CD4-positive, alpha-beta T cell (primary cell): ENCODE measurements around the gene DICER1. TPM values are rescaled to one million over a fixed set of nuclear protein-coding genes. Genes with fewer than 3 reads are reported as not detected.

ENCODE experiments used
- ATAC-seq: fragments of 200-7000 bp; cut with Tn5 transposase; one replicate; pipeline ENCODE4 v1.10.0; 2022; ENCODE audit warnings: mild to moderate bottlenecking; ENCODE audit not compliant: poor library complexity
- CTCF ChIA-PET: fragments of 350-600 bp; sonication (Branson Sonifier 250); formaldehyde crosslinking; loops from one replicate; lab custom pipeline; 2021; ENCODE audit warnings: antibody characterized with exemption, inconsistent platforms; lab: Charles Lee
- POLR2A ChIA-PET: fragments of 350-600 bp; sonication (Branson Sonifier 250); formaldehyde crosslinking; loops from one replicate; lab custom pipeline; 2021; ENCODE audit warnings: antibody characterized with exemption, inconsistent platforms; lab: Charles Lee
- DNase-seq, 14 experiments: peaks; one replicate each; pipeline ENCODE4 v3.0.0-alpha.2; 2013 to 2020; ENCODE audit warnings: mixed read lengths in 2 of 14
- H3K27ac ChIP-seq, 2 donors: one replicate each; pipeline versions ENCODE4 v1.5.1 to v1.7.0; 2013; ENCODE audit warnings: low read length in 2 of 2, low read depth in 1 of 2, mild to moderate bottlenecking in 1 of 2
- H3K27me3 ChIP-seq, 2 experiments: 1 replicate in 1 of 2; 2 replicates in 1 of 2; pipeline versions ENCODE4 v1.6.1 to v1.7.0; 2013; ENCODE audit warnings: low read length in 2 of 2, control low read depth in 1 of 2, mild to moderate bottlenecking in 1 of 2, moderate library complexity in 1 of 2; ENCODE audit not compliant: insufficient read depth in 2 of 2, control insufficient read depth in 1 of 2
- H3K36me3 ChIP-seq: one replicate; pipeline ENCODE4 v1.6.1; 2013; ENCODE audit warnings: low read length, control low read depth; ENCODE audit not compliant: insufficient read depth
- H3K4me1 ChIP-seq: one replicate; pipeline ENCODE4 v1.6.1; 2013; ENCODE audit warnings: low read length, control low read depth; ENCODE audit not compliant: insufficient read depth
- H3K4me3 ChIP-seq: one replicate; pipeline ENCODE4 v1.5.1; 2013; ENCODE audit warnings: mild to moderate bottlenecking, low read length, moderate library complexity
- H3K9me3 ChIP-seq, 2 experiments: 1 replicate in 1 of 2; 2 replicates in 1 of 2; pipeline versions ENCODE4 v1.6.1 to v1.7.0; 2013; ENCODE audit warnings: low read length in 2 of 2, mild to moderate bottlenecking in 2 of 2, control low read depth in 1 of 2, moderate library complexity in 1 of 2; ENCODE audit not compliant: control insufficient read depth in 1 of 2, insufficient read depth in 1 of 2
- H3K27ac Mint-ChIP-seq: one replicate; pipeline ENCODE4 v1.8.0; 2020; ENCODE audit warnings: mixed read lengths
- H3K27me3 Mint-ChIP-seq: one replicate; pipeline ENCODE4 v1.8.0; 2021; ENCODE audit warnings: mixed read lengths
- H3K36me3 Mint-ChIP-seq: one replicate; pipeline ENCODE4 v1.8.0; 2021; ENCODE audit warnings: low read depth, mixed read lengths
- H3K4me1 Mint-ChIP-seq: one replicate; pipeline ENCODE4 v1.8.0; 2021; ENCODE audit warnings: low read depth, mixed read lengths
- H3K4me3 Mint-ChIP-seq: one replicate; pipeline ENCODE4 v1.8.0; 2020; ENCODE audit warnings: mild to moderate bottlenecking, mixed read lengths
- H3K9me3 Mint-ChIP-seq: one replicate; pipeline ENCODE4 v1.8.0; 2020; ENCODE audit warnings: mixed read lengths
- intact Hi-C, 2 experiments: fragments of 100-400 bp; cut with DNase I in 1 of 2; cut with micrococcal nuclease in 1 of 2; formaldehyde crosslinking; loops; one replicate each; pipeline versions ENCODE4 v1.15.1 to v1.9.0; 2023 to 2025; cut with DNase I, micrococcal nuclease
- total RNA-seq, 174 experiments: library from RNA in 2 of 174; stranded (reverse) in 2 of 174; gene quantifications; one replicate each; pipeline ENCODE4 v1.2.3 and lab custom pipeline; 2021 to 2026
- TF ChIP-seq, protein P1 (sequence below): fragments of 200-600 bp; IDR thresholded peaks from one replicate; pipeline ENCODE4 v1.8.0; 2022; ENCODE audit warnings: antibody characterized with exemption, mild to moderate bottlenecking

DICER1 gene
- total RNA-seq, 2 experiments from 2014 or later = 53.7 to 66.0 TPM

- no peaks in the 10 kb centered on the region for H3K27me3 Mint-ChIP-seq
- H3K4me3 Mint-ChIP-seq = no peak overlapping the region
- intact Hi-C loops = loop anchor here (2.0 to 10.0 kb wide), 2 partner anchors 81 to 507 kb away; no protein-coding TSS in a partner anchor
- ATAC-seq (peak; percentile 59), DNase-seq (peak in 3 of 14 experiments; percentile 32 to 47 (median 43))
- no peaks in the 10 kb centered on the region for H3K4me1 Mint-ChIP-seq
- Histone ChIP-seq H3K36me3 (no peaks in the 10 kb centered on the region), H3K9me3 (no peaks in the 10 kb centered on the region), H3K27ac (no peak overlapping the region), H3K4me1 (peaks cover 3% of the 10 kb centered on the region), H3K4me3 (no peak overlapping the region), H3K27me3 (no peaks in the 10 kb centered on the region)
- TF ChIP-seq, protein P1, sequence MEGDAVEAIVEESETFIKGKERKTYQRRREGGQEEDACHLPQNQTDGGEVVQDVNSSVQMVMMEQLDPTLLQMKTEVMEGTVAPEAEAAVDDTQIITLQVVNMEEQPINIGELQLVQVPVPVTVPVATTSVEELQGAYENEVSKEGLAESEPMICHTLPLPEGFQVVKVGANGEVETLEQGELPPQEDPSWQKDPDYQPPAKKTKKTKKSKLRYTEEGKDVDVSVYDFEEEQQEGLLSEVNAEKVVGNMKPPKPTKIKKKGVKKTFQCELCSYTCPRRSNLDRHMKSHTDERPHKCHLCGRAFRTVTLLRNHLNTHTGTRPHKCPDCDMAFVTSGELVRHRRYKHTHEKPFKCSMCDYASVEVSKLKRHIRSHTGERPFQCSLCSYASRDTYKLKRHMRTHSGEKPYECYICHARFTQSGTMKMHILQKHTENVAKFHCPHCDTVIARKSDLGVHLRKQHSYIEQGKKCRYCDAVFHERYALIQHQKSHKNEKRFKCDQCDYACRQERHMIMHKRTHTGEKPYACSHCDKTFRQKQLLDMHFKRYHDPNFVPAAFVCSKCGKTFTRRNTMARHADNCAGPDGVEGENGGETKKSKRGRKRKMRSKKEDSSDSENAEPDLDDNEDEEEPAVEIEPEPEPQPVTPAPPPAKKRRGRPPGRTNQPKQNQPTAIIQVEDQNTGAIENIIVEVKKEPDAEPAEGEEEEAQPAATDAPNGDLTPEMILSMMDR = peak; percentile 57
- CTCF ChIA-PET = interaction anchor here (0.7 kb wide), 1 partner anchor 84 kb away, joined by 3 read pairs; no protein-coding TSS in a partner anchor
- H3K36me3 Mint-ChIP-seq = no peaks in the 10 kb centered on the region
- no peak overlapping the region for H3K27ac Mint-ChIP-seq
- H3K9me3 Mint-ChIP-seq = no peaks in the 10 kb centered on the region
- POLR2A ChIA-PET = no interaction called here
Observed at GRCh38 chr14:95196268-95196667, 38.9 kb upstream of the DICER1 start.

- H3K27me3 Mint-ChIP-seq = no peaks in the 10 kb centered on the region
- H3K36me3 Mint-ChIP-seq = no peaks in the 10 kb centered on the region
- Histone ChIP-seq H3K27me3 (no peaks in the 10 kb centered on the region), H3K9me3 (no peaks in the 10 kb centered on the region), H3K4me1 (peaks cover 3% of the 10 kb centered on the region), H3K27ac (no peak overlapping the region), H3K36me3 (no peaks in the 10 kb centered on the region), H3K4me3 (no peak overlapping the region)
- no peaks in the 10 kb centered on the region for H3K9me3 Mint-ChIP-seq
- ChIA-PET POLR2A (no interaction called here), CTCF (no interaction called here)
- DNase-seq (no peak), ATAC-seq (no peak)
- H3K4me3 Mint-ChIP-seq = no peak overlapping the region
- TF ChIP-seq, protein P1 = no peak
- intact Hi-C loops = loop anchor here in 1 of 2 experiments (10.0 kb wide), 1 partner anchor 80 kb away; no protein-coding TSS in a partner anchor
- H3K27ac Mint-ChIP-seq = no peak overlapping the region
- H3K4me1 Mint-ChIP-seq = no peaks in the 10 kb centered on the region
Observed at GRCh38 chr14:95195031-95195430, 37.7 kb upstream of the DICER1 start.

DNA sequence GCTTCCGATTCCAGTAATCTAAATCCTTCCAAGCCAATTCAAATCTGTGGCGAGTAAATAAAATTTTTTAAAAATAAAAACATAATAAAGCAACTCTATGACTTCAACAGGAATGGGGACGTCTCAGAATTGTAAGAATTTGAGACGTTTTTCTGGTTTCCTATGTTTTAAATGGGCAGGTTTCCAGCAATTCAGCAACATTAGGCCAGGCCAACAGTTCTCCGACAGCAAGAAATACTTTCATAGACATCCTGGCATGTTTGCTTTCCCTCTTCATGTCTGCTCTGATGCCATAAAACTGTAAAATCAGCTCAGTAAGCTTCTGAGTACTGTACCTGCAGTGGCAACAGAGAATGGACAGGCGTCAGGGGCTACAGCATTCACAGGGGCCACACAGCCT, 35.8 kb upstream of the DICER1 start:
- ChIA-PET POLR2A (no interaction called here), CTCF (no interaction called here)
- Mint-ChIP-seq H3K4me3 (no peak overlapping the region), H3K27ac (no peak overlapping the region), H3K4me1 (no peaks in the 10 kb centered on the region), H3K36me3 (no peaks in the 10 kb centered on the region), H3K9me3 (no peaks in the 10 kb centered on the region), H3K27me3 (no peaks in the 10 kb centered on the region)
- TF ChIP-seq, protein P1 = no peak
- DNase-seq (no peak), ATAC-seq (no peak)
- H3K27me3 ChIP-seq = no peaks in the 10 kb centered on the region
- peaks cover 3% of the 10 kb centered on the region for H3K4me1 ChIP-seq
- no peak overlapping the region for H3K4me3 ChIP-seq
- no peak overlapping the region for H3K27ac ChIP-seq
- intact Hi-C loops = loop anchor here in 1 of 2 experiments (10.0 kb wide), 1 partner anchor 78 kb away; no protein-coding TSS in a partner anchor
- no peaks in the 10 kb centered on the region for H3K36me3 ChIP-seq
- no peaks in the 10 kb centered on the region for H3K9me3 ChIP-seq
